Pancreas (tissue), 10 donors: ENCODE measurements around the gene PBXIP1. TPM values are rescaled to one million over a fixed set of nuclear protein-coding genes. Genes with fewer than 3 reads are reported as not detected.
A peak's percentile ranks its signal among the peaks of the same experiment; 100 is the strongest.

Source experiments
- ATAC-seq, 4 donors: fragments of 200-7000 bp; cut with Tn5 transposase; one replicate each; pipeline versions ENCODE4 v1.8.0 to v1.9.1; 2020; ENCODE audit warnings: mild to moderate bottlenecking in 4 of 4, moderate library complexity in 4 of 4
- DNase-seq, 6 donors: peaks; one replicate each; pipeline ENCODE4 v3.0.0-alpha.2; 2020
- FAIRE-seq: peaks from 2 replicates; lab custom pipeline; 2012; peaks lifted over from hg19 to GRCh38; lab: Jason Lieb, UNC
- H3K27ac ChIP-seq, 4 donors: fragments of 200-600 bp; sonication (generic); 1 replicate in 3 of 4; 2 replicates in 1 of 4; pipeline versions ENCODE4 v1.5.0 to v1.8.0; 2020
- H3K27me3 ChIP-seq, 4 donors: fragments of 200-600 bp; one replicate each; pipeline ENCODE4 v1.8.0; 2021
- H3K36me3 ChIP-seq, 3 donors: fragments of 200-600 bp; sonication (generic) in 1 of 3; one replicate each; pipeline versions ENCODE4 v1.5.0 to v1.8.0; 2020 to 2021
- H3K4me1 ChIP-seq, 3 donors: fragments of 200-600 bp; one replicate each; pipeline ENCODE4 v1.8.0; 2021
- H3K4me3 ChIP-seq, 4 donors: fragments of 200-600 bp; sonication (generic) in 2 of 4; one replicate each; pipeline versions ENCODE4 v1.5.0 to v1.8.0; 2020 to 2021
- H3K9me3 ChIP-seq, 4 donors: fragments of 200-600 bp; one replicate each; pipeline ENCODE4 v1.8.0; 2021
- WGBS, 2 donors: extraction: QIAGEN DNeasy Blood & Tissue Kit; methylation state at CpG; one replicate each; pipeline ENCODE4 v1.1.7; 2013; 5-methylcytosine and 5-hydroxymethylcytosine counted together
- intact Hi-C, 3 donors: fragments of 100-400 bp; cut with DNase I; formaldehyde crosslinking; loops; one replicate each; pipeline versions ENCODE4 v1.11.1 to v1.14.2; 2022
- polyA plus RNA-seq, 2 donors: library from polyadenylated mRNA; stranded (reverse); fragments of 200-250 nt; gene quantifications; one replicate each; pipeline ENCODE4 v1.2.3, GENCODE V29; 2013
- total RNA-seq, 6 donors: library from RNA; stranded (reverse); fragmentation: NEBNext Ultra II Directional in 4 of 6; extraction: Animal tissue kit (Norgen Biotek cat#: 25700) in 4 of 6; gene quantifications; one replicate each; pipeline versions ENCODE4 v1.2.1 to v1.2.4, GENCODE V29; 2021 to 2023
- TF ChIP-seq, protein P1 (sequence below), 4 donors: fragments of 200-600 bp; sonication (generic) in 3 of 4; IDR thresholded peaks; one replicate each; pipeline versions ENCODE4 v1.5.0 to v1.8.0; 2021; ENCODE audit warnings: antibody characterized with exemption in 4 of 4
- donor health status: healthy with polysubstance abuse.
- donor health status: DM: no; HTN: no; CAD: no; lungs with moderate emphysema.
- donor health status: DM: no; HTN: no; CAD: no.
- donor health status: control.
- donor health status: control.
- donor health status: Bipolar disorder and iron deficiency.
- donor health status: DM: yes; HTN: yes; CAD: no.
- donor health status: DM: no; HTN: no; CAD: no.
- donor health status: DM: no; HTN: no; CAD: no.
- donor health status: DM: yes; HTN: yes; CAD: no.

Gene PBXIP1
- total and polyA plus RNA-seq, 8 donors = 15.6 to 53.1 (median 28.4) TPM

GRCh38 chr1:154966111-154966510 is 10.2 kb upstream of the PBXIP1 start:
- no peak for FAIRE-seq
- DNase-seq = no peak
- no peak for ATAC-seq
- peaks cover 0 to 44% (median 27%) of the 10 kb centered on the region in 3 donors for H3K36me3 ChIP-seq
- no peak overlapping the region for H3K27ac ChIP-seq
- peaks cover 2 to 10% (median 2%) of the 10 kb centered on the region in 3 donors for H3K4me1 ChIP-seq
- intact Hi-C loops = loop anchor here in 2 of 3 donors (10.0 kb wide), 1 partner anchor 49 kb away; no protein-coding TSS in a partner anchor
- no peak overlapping the region for H3K4me3 ChIP-seq
- H3K27me3 ChIP-seq = no peaks in the 10 kb centered on the region
- TF ChIP-seq, protein P1, sequence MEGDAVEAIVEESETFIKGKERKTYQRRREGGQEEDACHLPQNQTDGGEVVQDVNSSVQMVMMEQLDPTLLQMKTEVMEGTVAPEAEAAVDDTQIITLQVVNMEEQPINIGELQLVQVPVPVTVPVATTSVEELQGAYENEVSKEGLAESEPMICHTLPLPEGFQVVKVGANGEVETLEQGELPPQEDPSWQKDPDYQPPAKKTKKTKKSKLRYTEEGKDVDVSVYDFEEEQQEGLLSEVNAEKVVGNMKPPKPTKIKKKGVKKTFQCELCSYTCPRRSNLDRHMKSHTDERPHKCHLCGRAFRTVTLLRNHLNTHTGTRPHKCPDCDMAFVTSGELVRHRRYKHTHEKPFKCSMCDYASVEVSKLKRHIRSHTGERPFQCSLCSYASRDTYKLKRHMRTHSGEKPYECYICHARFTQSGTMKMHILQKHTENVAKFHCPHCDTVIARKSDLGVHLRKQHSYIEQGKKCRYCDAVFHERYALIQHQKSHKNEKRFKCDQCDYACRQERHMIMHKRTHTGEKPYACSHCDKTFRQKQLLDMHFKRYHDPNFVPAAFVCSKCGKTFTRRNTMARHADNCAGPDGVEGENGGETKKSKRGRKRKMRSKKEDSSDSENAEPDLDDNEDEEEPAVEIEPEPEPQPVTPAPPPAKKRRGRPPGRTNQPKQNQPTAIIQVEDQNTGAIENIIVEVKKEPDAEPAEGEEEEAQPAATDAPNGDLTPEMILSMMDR (IDR thresholded peaks at IDR 0.05) = no peak
- H3K9me3 ChIP-seq = no peaks in the 10 kb centered on the region
- 86 to 89% methylated on average over 7 of the region's 7 CpGs for WGBS, 2 donors

GRCh38 chr1:154964359-154964758 is 8.5 kb upstream of the PBXIP1 start:
- H3K27ac ChIP-seq = no peak overlapping the region
- intact Hi-C loops = loop anchor here in 2 of 3 donors (10.0 kb wide), 1 partner anchor 50 kb away; no protein-coding TSS in a partner anchor
- H3K4me3 ChIP-seq = no peak overlapping the region
- TF ChIP-seq, protein P1 (IDR thresholded peaks at IDR 0.05) = no peak
- ATAC-seq = no peak
- peaks cover 0 to 44% (median 27%) of the 10 kb centered on the region in 3 donors for H3K36me3 ChIP-seq
- no peak for FAIRE-seq
- WGBS, 2 donors = 71 to 76% methylated on average over 6 of the region's 6 CpGs
- no peak for DNase-seq
- H3K4me1 ChIP-seq = peaks cover 0 to 13% (median 5%) of the 10 kb centered on the region in 3 donors
- no peaks in the 10 kb centered on the region for H3K27me3 ChIP-seq
- H3K9me3 ChIP-seq = no peaks in the 10 kb centered on the region

DNA sequence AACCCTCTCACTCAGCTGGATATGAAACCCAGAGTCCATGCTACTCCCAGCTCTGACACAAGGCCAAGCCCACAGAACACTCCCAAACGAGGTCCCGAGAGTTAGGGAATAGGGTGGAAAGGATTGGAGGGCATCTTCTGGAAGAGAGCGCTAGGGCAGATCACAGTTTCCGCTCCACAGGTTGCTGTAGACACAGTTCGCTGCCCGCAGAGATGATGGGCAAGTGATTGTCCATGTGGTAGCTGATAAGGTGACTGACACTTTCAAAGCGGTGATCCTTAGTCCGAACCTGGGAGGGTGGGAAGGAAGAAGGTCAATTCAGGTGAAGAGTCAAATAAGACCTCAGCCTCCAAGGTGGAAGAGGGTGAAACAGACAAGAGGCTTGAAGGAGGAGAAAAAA is 7.7 kb upstream of the PBXIP1 start:
- WGBS, 2 donors = 70 to 72% methylated on average over 8 of the region's 8 CpGs
- ATAC-seq (no peak), FAIRE-seq (no peak), DNase-seq (no peak)
- H3K4me3 ChIP-seq = no peak overlapping the region
- peaks cover 0 to 44% (median 30%) of the 10 kb centered on the region in 3 donors for H3K36me3 ChIP-seq
- H3K9me3 ChIP-seq = no peaks in the 10 kb centered on the region
- intact Hi-C loops = loop anchor here in 2 of 3 donors (10.0 kb wide), 1 partner anchor 51 kb away; no protein-coding TSS in a partner anchor
- no peak overlapping the region for H3K27ac ChIP-seq
- H3K4me1 ChIP-seq = peaks cover 0 to 13% (median 5%) of the 10 kb centered on the region in 3 donors
- no peaks in the 10 kb centered on the region for H3K27me3 ChIP-seq
- TF ChIP-seq, protein P1 (IDR thresholded peaks at IDR 0.05) = no peak

DNA sequence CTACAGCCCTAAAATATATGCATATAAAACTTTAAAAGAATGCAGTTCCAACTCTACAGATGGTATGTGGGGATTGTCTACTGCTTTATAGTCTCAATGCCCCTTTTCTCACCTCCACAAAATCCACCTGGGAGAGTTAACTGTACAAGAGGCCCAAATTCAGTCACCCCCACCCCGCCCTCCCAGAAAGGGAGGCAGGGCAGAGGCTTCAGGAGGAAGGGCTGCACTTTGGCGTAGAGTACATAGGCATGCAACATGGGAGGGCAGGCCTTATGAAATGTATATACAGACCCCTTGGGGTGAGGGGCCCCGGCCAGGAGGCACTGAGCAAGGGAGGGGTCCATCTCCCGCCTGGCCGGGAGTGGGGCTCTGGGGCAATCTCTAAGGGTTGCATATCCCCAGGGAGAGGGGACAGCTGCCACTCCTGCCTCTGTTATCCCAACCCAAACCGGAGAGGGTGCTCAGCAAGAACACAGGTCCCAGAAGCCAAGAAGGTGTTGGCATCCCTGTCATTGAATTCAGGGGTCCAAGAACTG is 7.0 kb upstream of the PBXIP1 start:
- Histone ChIP-seq H3K4me3 (peak overlapping the region in 2 of 4 donors; percentile 91 to 94), H3K36me3 (peaks cover 0 to 38% (median 30%) of the 10 kb centered on the region in 3 donors), H3K4me1 (peaks cover 0 to 13% (median 5%) of the 10 kb centered on the region in 3 donors), H3K9me3 (no peaks in the 10 kb centered on the region), H3K27ac (peak overlapping the region in 2 of 4 donors; percentile 96 to 98), H3K27me3 (no peaks in the 10 kb centered on the region)
- 65 to 79% methylated on average over 6 of the region's 6 CpGs for WGBS, 2 donors
- ATAC-seq (no peak), DNase-seq (no peak), FAIRE-seq (no peak)
- intact Hi-C loops = loop anchor here in 2 of 3 donors (10.0 kb wide), 1 partner anchor 52 kb away; no protein-coding TSS in a partner anchor
- TF ChIP-seq, protein P1 (IDR thresholded peaks at IDR 0.05) = no peak
